H9 (cell line): ENCODE data around the gene KCNMA1. TPM values are rescaled to one million over a fixed set of nuclear protein-coding genes. Genes with fewer than 3 reads are reported as not detected.

ENCODE experiments used
- DNase-seq: peaks from one replicate; pipeline ENCODE4 v3.0.0-alpha.2; 2017
- H2AFZ ChIP-seq: one replicate; pipeline ENCODE4 v1.6.1; 2013; ENCODE audit warnings: mild to moderate bottlenecking, low read length, control low read depth, moderate library complexity
- H2AK5ac ChIP-seq: 2 replicates; pipeline ENCODE4 v1.6.1; 2013; ENCODE audit warnings: low read length, control low read depth, mixed read lengths; ENCODE audit not compliant: insufficient read length
- H2BK120ac ChIP-seq: one replicate; pipeline ENCODE4 v1.6.1; 2013; ENCODE audit warnings: low read depth, mild to moderate bottlenecking, low read length, control low read depth, inconsistent platforms; ENCODE audit not compliant: poor library complexity, severe bottlenecking
- H2BK12ac ChIP-seq: 2 replicates; pipeline ENCODE4 v1.6.1; 2013; ENCODE audit warnings: low read length, control low read depth, mixed read lengths, low read depth; ENCODE audit not compliant: insufficient read length
- H2BK15ac ChIP-seq: 2 replicates; pipeline ENCODE4 v1.6.1; 2013; ENCODE audit warnings: low read depth, low read length, control low read depth
- H2BK20ac ChIP-seq: one replicate; pipeline ENCODE4 v1.6.1; 2013; ENCODE audit warnings: low read depth, mild to moderate bottlenecking, low read length, control low read depth, inconsistent platforms; ENCODE audit not compliant: poor library complexity, severe bottlenecking
- H2BK5ac ChIP-seq: 2 replicates; pipeline ENCODE4 v1.6.1; 2013; ENCODE audit warnings: low read length, control low read depth, mixed read lengths; ENCODE audit not compliant: insufficient read length
- H3K14ac ChIP-seq: 2 replicates; pipeline ENCODE4 v1.6.1; 2013; ENCODE audit warnings: low read length, control low read depth; ENCODE audit not compliant: insufficient read depth
- H3K18ac ChIP-seq: 2 replicates; pipeline ENCODE4 v1.6.1; 2013; ENCODE audit warnings: low read depth, mild to moderate bottlenecking, mixed read lengths, low read length, control low read depth; ENCODE audit not compliant: insufficient read length
- H3K23ac ChIP-seq: 2 replicates; pipeline ENCODE4 v1.6.1; 2013; ENCODE audit warnings: low read length, control low read depth, mixed read lengths, low read depth; ENCODE audit not compliant: insufficient read length
- H3K23me2 ChIP-seq: 2 replicates; pipeline ENCODE4 v1.6.1; 2013; ENCODE audit warnings: low read depth, mild to moderate bottlenecking, mixed read lengths, low read length, control low read depth; ENCODE audit not compliant: insufficient read length, poor library complexity, severe bottlenecking
- H3K27ac ChIP-seq: 2 replicates; pipeline ENCODE4 v1.5.1; 2013; ENCODE audit warnings: low read length, control low read depth, mixed read lengths, low read depth; ENCODE audit not compliant: insufficient read length
- H3K27me3 ChIP-seq: 2 replicates; pipeline ENCODE4 v1.6.1; 2013; ENCODE audit warnings: low read length, control low read depth, inconsistent platforms; ENCODE audit not compliant: insufficient read depth
- H3K4ac ChIP-seq: 2 replicates; pipeline ENCODE4 v1.6.1; 2013; ENCODE audit warnings: low read depth, mild to moderate bottlenecking, control low read depth, inconsistent platforms, low read length, moderate library complexity
- H3K4me1 ChIP-seq: 2 replicates; pipeline ENCODE4 v1.6.1; 2013; ENCODE audit warnings: low read length, control low read depth, inconsistent platforms; ENCODE audit not compliant: insufficient read depth
- H3K4me2 ChIP-seq: 2 replicates; pipeline ENCODE4 v1.6.1; 2013; ENCODE audit warnings: low read length, control low read depth, mixed read lengths; ENCODE audit not compliant: insufficient read length, insufficient read depth
- H3K56ac ChIP-seq: 2 replicates; pipeline ENCODE4 v1.6.1; 2013; ENCODE audit warnings: low read depth, mild to moderate bottlenecking, mixed read lengths, low read length, control low read depth; ENCODE audit not compliant: insufficient read length
- H3K79me1 ChIP-seq: 2 replicates; pipeline ENCODE4 v1.6.1; 2013; ENCODE audit warnings: low read depth, mild to moderate bottlenecking, moderate library complexity, low read length, control low read depth, inconsistent platforms; ENCODE audit not compliant: insufficient read depth, poor library complexity, severe bottlenecking
- H3K79me2 ChIP-seq: 2 replicates; pipeline ENCODE4 v1.6.1; 2013; ENCODE audit warnings: low read length, control low read depth, inconsistent platforms; ENCODE audit not compliant: insufficient read depth
- H3K9ac ChIP-seq: 2 replicates; pipeline ENCODE4 v1.6.1; 2013; ENCODE audit warnings: low read length, control low read depth, mixed read lengths; ENCODE audit not compliant: insufficient read length; ENCODE audit errors: extremely low read depth
- H3K9me3 ChIP-seq: one replicate; pipeline ENCODE4 v1.6.1; 2013; ENCODE audit warnings: low read depth, low read length, inconsistent platforms; ENCODE audit not compliant: control insufficient read depth
- H3T11ph ChIP-seq: one replicate; pipeline ENCODE4 v1.6.1; 2013; ENCODE audit warnings: mild to moderate bottlenecking, low read length, control low read depth, inconsistent platforms
- H4K20me1 ChIP-seq: one replicate; pipeline ENCODE4 v1.6.1; 2013; ENCODE audit not compliant: control insufficient read depth, insufficient read length, insufficient read depth
- H4K5ac ChIP-seq: 2 replicates; pipeline ENCODE4 v1.6.1; 2013; ENCODE audit warnings: low read depth, mild to moderate bottlenecking, mixed read lengths, low read length, control low read depth; ENCODE audit not compliant: insufficient read length
- H4K8ac ChIP-seq: replicated peaks from 2 replicates; pipeline ENCODE4 v1.6.1; 2013; ENCODE audit warnings: low read length, control low read depth, mixed read lengths, low read depth; ENCODE audit not compliant: insufficient read length
- H4K91ac ChIP-seq: 2 replicates; pipeline ENCODE4 v1.6.1; 2013; ENCODE audit warnings: low read depth, mild to moderate bottlenecking, moderate library complexity, mixed read lengths, low read length, control low read depth; ENCODE audit not compliant: insufficient read length
- H3K27ac Mint-ChIP-seq, 3 experiments: 2 replicates in 2 of 3; 3 replicates in 1 of 3; pipeline ENCODE4 v1.8.0; 2020 to 2021; ENCODE audit warnings: mixed read lengths in 3 of 3, mild to moderate bottlenecking in 1 of 3, moderate library complexity in 1 of 3
- H3K27me3 Mint-ChIP-seq: 2 replicates; pipeline ENCODE4 v1.8.0; 2021; ENCODE audit warnings: low read depth, mild to moderate bottlenecking, moderate library complexity, mixed read lengths
- H3K36me3 Mint-ChIP-seq, 3 experiments: 2 replicates in 2 of 3; 3 replicates in 1 of 3; pipeline ENCODE4 v1.8.0; 2020 to 2021; ENCODE audit warnings: low read depth in 3 of 3, mixed read lengths in 3 of 3; ENCODE audit not compliant: insufficient read depth in 1 of 3
- H3K4me1 Mint-ChIP-seq, 2 experiments: 2 replicates each; pipeline ENCODE4 v1.8.0; 2020; ENCODE audit warnings: mixed read lengths in 2 of 2
- H3K4me3 Mint-ChIP-seq, 2 experiments: 2 replicates in 1 of 2; 3 replicates in 1 of 2; pipeline ENCODE4 v1.8.0; 2020 to 2021; ENCODE audit warnings: mild to moderate bottlenecking in 2 of 2, mixed read lengths in 2 of 2, moderate library complexity in 1 of 2
- H3K9me3 Mint-ChIP-seq, 2 experiments: 2 replicates in 1 of 2; 3 replicates in 1 of 2; pipeline ENCODE4 v1.8.0; 2020; ENCODE audit warnings: mild to moderate bottlenecking in 2 of 2, mixed read lengths in 2 of 2, moderate library complexity in 1 of 2
- CTCF ChIP-seq: fragments of 200-600 bp; sonication (generic); conservative IDR thresholded peaks from 3 replicates; pipeline ENCODE4 v1.8.0; 2021; ENCODE audit warnings: antibody characterized with exemption, mild to moderate bottlenecking
- WGBS: extraction: QIAGEN DNeasy Blood & Tissue Kit; methylation state at CpG from one replicate; pipeline ENCODE4 v1.1.7; 2013; ENCODE audit warnings: missing lambda C conversion rate, low lambda C conversion rate, mixed read lengths; ENCODE audit not compliant: insufficient read length; ENCODE audit errors: extremely low coverage; 5-methylcytosine and 5-hydroxymethylcytosine counted together
- total RNA-seq: library from RNA; stranded (reverse); gene quantifications from 2 replicates; pipeline ENCODE4 v1.2.1, GENCODE V29; 2021

KCNMA1 gene
- total RNA-seq, 1 experiment from 2014 or later, result 2.0 TPM

- no peak overlapping the region for H2BK12ac ChIP-seq
- Mint-ChIP-seq H3K4me3 (no peak overlapping the region), H3K4me1 (no peaks in the 10 kb centered on the region), H3K27ac (no peak overlapping the region), H3K9me3 (peaks cover 5% of the 10 kb centered on the region in 2 experiments; a peak in 4 of 5 replicates), H3K27me3 (peaks cover 6% of the 10 kb centered on the region; the same call in 1 of the 2 replicates), H3K36me3 (peaks cover 0 to 4% (median 2%) of the 10 kb centered on the region in 3 experiments; a peak in 3 of 7 replicates)
- no peak overlapping the region for H3K4me2 ChIP-seq
- H4K91ac ChIP-seq, result no peak overlapping the region
- H3K27me3 ChIP-seq, result no peaks in the 10 kb centered on the region
- no CpG with 5 or more reads among the region's 1 CpG for WGBS
- no peak overlapping the region for H3K56ac ChIP-seq
- no peaks in the 10 kb centered on the region for H3K9me3 ChIP-seq
- H3K79me1 ChIP-seq, result no peaks in the 10 kb centered on the region
- H2AK5ac ChIP-seq, result no peak overlapping the region
- no peak overlapping the region for H2BK5ac ChIP-seq
- no peak overlapping the region for H3T11ph ChIP-seq
- H2BK15ac ChIP-seq, result no peak overlapping the region
- no peak overlapping the region for H3K14ac ChIP-seq
- no peak overlapping the region for H3K9ac ChIP-seq
- H3K23ac ChIP-seq, result no peak overlapping the region
- no peaks in the 10 kb centered on the region for H4K20me1 ChIP-seq
- no peak overlapping the region for H2BK120ac ChIP-seq
- no peaks in the 10 kb centered on the region for H3K79me2 ChIP-seq
- no peak overlapping the region for H2BK20ac ChIP-seq
- H3K4me1 ChIP-seq, result no peaks in the 10 kb centered on the region
- no peak overlapping the region for H3K27ac ChIP-seq
- H3K23me2 ChIP-seq, result no peaks in the 10 kb centered on the region
- no peak overlapping the region for H3K18ac ChIP-seq
- no peak overlapping the region for H3K4ac ChIP-seq
- no peak overlapping the region for H2AFZ ChIP-seq
- TF ChIP-seq CTCF, result no peak
- H4K5ac ChIP-seq, result no peak overlapping the region
- no peak for DNase-seq
- no peak overlapping the region for H4K8ac ChIP-seq
Measured at GRCh38 chr10:77234599-77234998, 403.0 kb downstream of the KCNMA1 start.
